Nephron (organoid): ENCODE results near the gene KIAA0753.

Experiments
- H3K27ac Mint-ChIP-seq, 3 experiments: 2 replicates each; pipeline ENCODE4 v1.8.0; 2020; ENCODE audit warnings: mixed read lengths in 3 of 3, mild to moderate bottlenecking in 2 of 3, moderate library complexity in 1 of 3
- H3K27me3 Mint-ChIP-seq: 2 replicates; pipeline ENCODE4 v1.8.0; 2021; ENCODE audit warnings: low read depth, mild to moderate bottlenecking, moderate library complexity, mixed read lengths
- H3K36me3 Mint-ChIP-seq: 2 replicates; pipeline ENCODE4 v1.8.0; 2020; ENCODE audit warnings: low read depth, mixed read lengths
- H3K4me1 Mint-ChIP-seq: 2 replicates; pipeline ENCODE4 v1.8.0; 2020; ENCODE audit warnings: mixed read lengths
- H3K4me3 Mint-ChIP-seq, 3 experiments: 2 replicates each; pipeline ENCODE4 v1.8.0; 2020; ENCODE audit warnings: mild to moderate bottlenecking in 3 of 3, mixed read lengths in 3 of 3, moderate library complexity in 2 of 3
- H3K9me3 Mint-ChIP-seq: 2 replicates; pipeline ENCODE4 v1.8.0; 2020; ENCODE audit warnings: mixed read lengths
- TF ChIP-seq, protein P1 (sequence below), 3 experiments: fragments of 200-600 bp; sonication (generic); IDR thresholded peaks; one replicate each; pipeline ENCODE4 v1.5.0; 2021; ENCODE audit warnings: antibody characterized with exemption in 3 of 3; ENCODE audit not compliant: unreplicated experiment in 3 of 3

KIAA0753 gene

DNA sequence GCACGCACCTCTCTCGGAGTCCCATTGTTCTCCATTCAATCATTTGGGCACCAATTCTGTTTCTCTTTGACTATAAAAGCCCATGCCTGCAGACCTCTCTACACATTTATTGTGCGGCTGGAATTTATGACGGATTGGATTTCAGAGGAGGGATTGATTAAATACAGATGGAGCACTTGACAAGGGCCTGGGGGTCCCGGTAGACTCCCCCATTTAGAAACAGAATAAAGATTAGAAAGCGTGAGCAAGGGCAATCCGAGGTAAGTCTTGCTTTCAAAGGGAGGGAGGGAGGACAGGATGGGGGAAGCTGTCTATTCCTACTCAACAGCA, 69.1 kb downstream of the KIAA0753 start:
- Mint-ChIP-seq H3K4me3 (peak overlapping the region in 1 of 3 experiments; percentile 11), H3K9me3 (no peaks in the 10 kb centered on the region), H3K4me1 (peaks cover 51% of the 10 kb centered on the region), H3K36me3 (peaks cover 10% of the 10 kb centered on the region), H3K27me3 (no peaks in the 10 kb centered on the region), H3K27ac (peak overlapping the region; percentile 86 to 97 (median 91))
- TF ChIP-seq, protein P1, sequence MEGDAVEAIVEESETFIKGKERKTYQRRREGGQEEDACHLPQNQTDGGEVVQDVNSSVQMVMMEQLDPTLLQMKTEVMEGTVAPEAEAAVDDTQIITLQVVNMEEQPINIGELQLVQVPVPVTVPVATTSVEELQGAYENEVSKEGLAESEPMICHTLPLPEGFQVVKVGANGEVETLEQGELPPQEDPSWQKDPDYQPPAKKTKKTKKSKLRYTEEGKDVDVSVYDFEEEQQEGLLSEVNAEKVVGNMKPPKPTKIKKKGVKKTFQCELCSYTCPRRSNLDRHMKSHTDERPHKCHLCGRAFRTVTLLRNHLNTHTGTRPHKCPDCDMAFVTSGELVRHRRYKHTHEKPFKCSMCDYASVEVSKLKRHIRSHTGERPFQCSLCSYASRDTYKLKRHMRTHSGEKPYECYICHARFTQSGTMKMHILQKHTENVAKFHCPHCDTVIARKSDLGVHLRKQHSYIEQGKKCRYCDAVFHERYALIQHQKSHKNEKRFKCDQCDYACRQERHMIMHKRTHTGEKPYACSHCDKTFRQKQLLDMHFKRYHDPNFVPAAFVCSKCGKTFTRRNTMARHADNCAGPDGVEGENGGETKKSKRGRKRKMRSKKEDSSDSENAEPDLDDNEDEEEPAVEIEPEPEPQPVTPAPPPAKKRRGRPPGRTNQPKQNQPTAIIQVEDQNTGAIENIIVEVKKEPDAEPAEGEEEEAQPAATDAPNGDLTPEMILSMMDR (IDR thresholded peaks at IDR 0.05; ENCODE audit: unreplicated experiment in 3 of 3): no peak

DNA sequence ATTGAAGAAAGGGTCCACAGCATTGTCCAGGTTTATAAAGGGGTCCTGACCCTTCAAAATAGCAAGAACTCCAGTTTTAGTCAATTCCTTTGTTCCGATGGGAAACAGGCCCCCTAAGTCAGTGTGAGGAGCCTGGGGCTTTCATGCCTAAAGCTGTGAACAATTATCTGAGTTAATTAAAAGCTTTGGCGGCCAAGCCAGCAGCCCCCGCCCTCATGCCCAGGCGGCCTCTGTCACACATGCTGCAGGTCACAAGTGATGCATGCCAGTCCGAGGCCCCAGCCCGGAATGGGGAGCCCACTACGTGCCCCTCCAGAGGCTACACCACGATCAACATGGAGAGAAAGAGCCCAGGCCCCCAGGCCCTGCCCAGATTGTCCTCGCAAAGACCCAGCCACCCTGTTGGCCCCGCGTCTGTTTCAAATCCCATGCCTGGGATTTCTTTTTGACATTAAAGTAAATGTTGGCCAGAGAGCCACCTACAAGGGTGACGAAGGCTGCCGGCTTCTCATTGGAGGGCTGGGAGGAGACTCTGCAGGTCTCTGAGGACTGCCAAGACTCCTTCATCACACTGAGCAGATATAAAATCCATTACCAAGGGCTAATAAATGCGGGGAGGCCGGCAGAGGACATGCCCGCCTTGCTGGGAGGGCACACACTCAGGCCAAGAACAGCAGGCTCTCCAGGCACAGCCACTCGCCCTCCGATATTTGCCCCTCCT, 69.6 kb downstream of the KIAA0753 start:
- peak overlapping the region in 1 of 3 experiments; percentile 11 for H3K4me3 Mint-ChIP-seq

DNA sequence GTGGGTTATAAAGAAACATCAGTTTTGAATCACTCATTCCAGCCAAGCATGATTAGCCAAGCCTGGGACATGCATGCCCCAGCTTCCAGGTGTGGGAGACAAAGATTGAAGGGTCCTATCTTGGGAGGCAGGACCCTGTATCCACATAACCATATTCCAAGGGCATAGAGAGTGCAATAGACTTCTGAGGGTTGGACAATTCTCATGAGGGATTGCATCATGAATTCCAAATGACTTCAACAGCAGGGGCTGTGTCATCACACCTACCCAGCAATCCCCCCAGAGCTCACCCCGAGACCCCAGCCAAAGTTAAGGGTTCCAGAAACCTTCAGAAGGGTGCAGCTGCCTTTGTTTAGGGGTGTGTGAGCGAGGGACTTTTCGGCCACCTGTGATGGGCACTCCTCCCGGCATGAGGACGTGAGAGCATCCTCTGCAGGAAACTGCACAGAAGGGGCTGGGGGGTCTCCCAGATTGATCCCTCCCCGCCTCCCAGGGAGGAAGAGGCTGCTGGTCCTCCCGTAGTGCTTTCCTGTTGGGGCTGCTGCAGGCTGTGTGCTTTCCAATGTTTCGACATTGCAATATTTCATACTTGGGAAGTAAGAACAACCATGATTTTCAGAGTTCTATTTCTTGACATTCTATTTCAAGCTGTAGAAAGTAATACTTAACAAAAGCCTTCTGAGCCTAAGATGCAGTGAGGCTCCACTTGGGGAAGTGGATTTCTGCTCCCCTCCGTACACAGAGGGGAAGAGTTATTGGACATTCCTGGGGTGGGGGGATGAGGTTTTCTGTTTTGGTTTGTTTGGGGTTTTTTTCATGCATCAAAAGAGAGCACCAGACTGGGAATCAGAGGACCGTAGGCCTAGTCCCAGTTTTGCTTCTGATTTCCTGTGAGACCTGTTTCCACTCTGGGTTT, 70.9 kb downstream of the KIAA0753 start:
- TF ChIP-seq, protein P1 (IDR thresholded peaks at IDR 0.05; ENCODE audit: unreplicated experiment in 3 of 3): no peak
- H3K27ac Mint-ChIP-seq: peak overlapping the region; percentile 94 to 99 (median 97)
- no peaks in the 10 kb centered on the region for H3K27me3 Mint-ChIP-seq
- H3K4me1 Mint-ChIP-seq: peaks cover 38% of the 10 kb centered on the region
- H3K36me3 Mint-ChIP-seq: peaks cover 3% of the 10 kb centered on the region
- H3K9me3 Mint-ChIP-seq: no peaks in the 10 kb centered on the region
- peak overlapping the region; percentile 38 to 58 (median 54) for H3K4me3 Mint-ChIP-seq

More for the DNA sequence above, 69.6 kb downstream of the KIAA0753 start:
- Mint-ChIP-seq H3K27me3 (no peaks in the 10 kb centered on the region), H3K36me3 (peaks cover 7% of the 10 kb centered on the region), H3K4me1 (peaks cover 50% of the 10 kb centered on the region), H3K27ac (peak overlapping the region; percentile 86 to 97 (median 91)), H3K9me3 (no peaks in the 10 kb centered on the region)
- TF ChIP-seq, protein P1 (IDR thresholded peaks at IDR 0.05; ENCODE audit: unreplicated experiment in 3 of 3): no peak

DNA sequence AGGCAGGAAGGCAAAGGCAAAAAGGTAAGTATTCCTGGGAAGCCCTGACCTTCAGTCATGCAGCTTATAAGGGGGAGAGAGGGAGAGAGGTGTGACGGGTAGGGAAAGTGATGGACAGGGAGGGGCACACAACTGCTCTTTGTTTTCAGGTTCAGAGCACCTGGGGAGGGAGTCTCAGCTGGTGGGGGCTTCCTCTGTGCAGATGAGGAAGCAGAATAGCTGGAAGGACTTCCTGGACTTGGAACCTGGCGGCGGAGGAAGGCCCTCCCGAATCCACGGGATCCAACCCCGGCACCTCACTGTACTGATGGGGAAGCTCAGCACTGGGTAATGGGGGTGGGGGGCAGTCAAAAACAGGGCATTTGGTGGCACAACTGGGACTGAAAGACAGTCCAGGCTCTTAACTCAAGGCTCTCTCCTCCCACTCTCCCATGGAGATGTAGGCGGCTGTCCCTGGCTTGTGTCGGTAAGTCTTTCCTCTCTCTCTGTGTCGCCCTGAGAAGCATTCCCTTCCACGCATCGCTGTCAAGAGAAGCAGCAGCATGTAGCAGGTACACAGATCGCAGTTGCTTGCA, 72.2 kb downstream of the KIAA0753 start:
- peaks cover 3% of the 10 kb centered on the region for H3K36me3 Mint-ChIP-seq
- H3K27me3 Mint-ChIP-seq: no peaks in the 10 kb centered on the region
- TF ChIP-seq, protein P1 (IDR thresholded peaks at IDR 0.05; ENCODE audit: unreplicated experiment in 3 of 3): no peak
- H3K27ac Mint-ChIP-seq: peak overlapping the region; percentile 52 to 61 (median 53)
- H3K4me3 Mint-ChIP-seq: no peak overlapping the region
- H3K9me3 Mint-ChIP-seq: no peaks in the 10 kb centered on the region
- H3K4me1 Mint-ChIP-seq: peaks cover 38% of the 10 kb centered on the region

DNA sequence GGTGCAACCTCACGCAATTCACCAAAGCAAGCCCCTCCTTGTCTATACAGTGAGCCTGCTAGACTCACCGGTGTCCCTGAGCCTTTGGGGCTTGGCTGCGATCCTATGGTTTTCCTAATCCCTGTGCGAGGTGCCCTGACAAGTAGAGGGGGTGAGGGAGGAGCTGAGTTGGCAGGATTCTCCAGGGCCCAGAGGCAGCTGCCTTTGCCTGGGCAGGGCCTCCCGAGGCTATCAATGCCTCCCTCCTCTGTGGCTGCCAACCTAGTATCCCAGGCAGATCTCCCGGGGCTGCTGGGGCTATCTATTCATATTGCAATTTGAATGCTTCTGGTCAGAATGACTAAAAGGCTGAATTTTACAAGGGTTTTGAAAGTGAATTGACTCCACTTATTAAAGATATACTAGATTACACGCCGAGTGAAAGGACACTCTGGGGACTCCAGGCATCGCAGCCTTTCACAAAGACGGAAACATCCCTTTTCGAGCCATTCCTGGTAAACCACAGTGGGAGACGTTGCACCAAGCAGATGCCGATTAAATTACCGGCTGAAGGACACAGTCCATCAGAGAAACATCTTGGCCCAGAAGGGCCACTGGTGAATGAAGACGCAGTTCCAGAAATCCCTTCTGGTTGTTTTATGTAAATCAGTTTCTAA, 72.9 kb downstream of the KIAA0753 start:
- peak overlapping the region; percentile 41 to 53 (median 52) for H3K27ac Mint-ChIP-seq

More for the DNA sequence above, 72.9 kb downstream of the KIAA0753 start:
- Mint-ChIP-seq H3K9me3 (no peaks in the 10 kb centered on the region), H3K4me1 (peaks cover 38% of the 10 kb centered on the region), H3K36me3 (peaks cover 3% of the 10 kb centered on the region), H3K27me3 (no peaks in the 10 kb centered on the region), H3K4me3 (no peak overlapping the region)
- TF ChIP-seq, protein P1 (IDR thresholded peaks at IDR 0.05; ENCODE audit: unreplicated experiment in 3 of 3): no peak
